Fibroblast of gingiva (primary cell): ENCODE measurements around the gene ZNF423.

Experiments used
- DNase-seq: peaks from one replicate; pipeline ENCODE4 v3.0.0-alpha.2; 2011; ENCODE audit warnings: low read depth

The ZNF423 gene

GRCh38 chr16:49782405-49782804 is 73.5 kb downstream of the ZNF423 start:
- DNase-seq = no peak

GRCh38 chr16:49781401-49781800 is 74.5 kb downstream of the ZNF423 start:
- DNase-seq = no peak

- DNase-seq = no peak
Measured at GRCh38 chr16:49780433-49780832, 75.5 kb downstream of the ZNF423 start.

GRCh38 chr16:49779979-49780378 is 75.9 kb downstream of the ZNF423 start:
- DNase-seq = no peak

GRCh38 chr16:49778202-49778930 is 77.5 kb downstream of the ZNF423 start:
- no peak for DNase-seq

- DNase-seq = no peak
Measured at GRCh38 chr16:49776734-49777133, 79.2 kb downstream of the ZNF423 start.

- no peak for DNase-seq
Measured at GRCh38 chr16:49776085-49776595, 79.8 kb downstream of the ZNF423 start.

GRCh38 chr16:49775581-49775980 is 80.3 kb downstream of the ZNF423 start:
- DNase-seq = no peak

- DNase-seq = no peak
Measured at GRCh38 chr16:49775018-49775417, 80.9 kb downstream of the ZNF423 start.

- DNase-seq = no peak
Measured at GRCh38 chr16:49773534-49774475, 82.1 kb downstream of the ZNF423 start.

GRCh38 chr16:49767998-49768397 is 87.9 kb downstream of the ZNF423 start:
- no peak for DNase-seq

- no peak for DNase-seq
Measured at GRCh38 chr16:49767414-49767813, 88.5 kb downstream of the ZNF423 start.

- no peak for DNase-seq
Measured at GRCh38 chr16:49766225-49766624, 89.7 kb downstream of the ZNF423 start.

- DNase-seq = no peak
Measured at GRCh38 chr16:49763826-49764225, 92.1 kb downstream of the ZNF423 start.

GRCh38 chr16:49760815-49761214 is 95.1 kb downstream of the ZNF423 start:
- no peak for DNase-seq

- DNase-seq = no peak
Measured at GRCh38 chr16:49757559-49758069, 98.3 kb downstream of the ZNF423 start.

GRCh38 chr16:49756775-49757558 is 98.9 kb downstream of the ZNF423 start:
- DNase-seq = no peak

GRCh38 chr16:49755716-49756505 is 100.0 kb downstream of the ZNF423 start:
- DNase-seq = no peak

GRCh38 chr16:49755313-49755620 is 100.6 kb downstream of the ZNF423 start:
- DNase-seq = peak; percentile 36

GRCh38 chr16:49754495-49755312 is 101.2 kb downstream of the ZNF423 start:
- DNase-seq = no peak
